BJ (cell line): ENCODE results near the gene VTN. TPM values are rescaled to one million over a fixed set of nuclear protein-coding genes. Genes with fewer than 3 reads are reported as not detected.
"Not testable (repeated sequence)": the region's sequence is repeated elsewhere in the genome, so short reads cannot be mapped to it uniquely, and the experiment has no call there.

Source experiments
- CTCF ChIA-PET: fragments of 350-600 bp; formaldehyde crosslinking; extraction: SDS; loops from one replicate; lab custom pipeline; 2021; ENCODE audit warnings: antibody characterized with exemption, inconsistent platforms; lab: Yijun Ruan, JAX
- POLR2A ChIA-PET: fragments of 300-600 bp; sonication (Branson Sonifier 250); formaldehyde crosslinking; extraction: SDS; loops from one replicate; lab custom pipeline; 2021; ENCODE audit warnings: antibody characterized with exemption; lab: Charles Lee
- DNase-seq: peaks from one replicate; pipeline ENCODE4 v3.0.0-alpha.2; 2011; ENCODE audit warnings: low read depth
- H3K27me3 ChIP-seq: 2 replicates; pipeline ENCODE4 v1.6.0; 2011; ENCODE audit warnings: low read length; ENCODE audit not compliant: control insufficient read depth, insufficient read depth
- H3K36me3 ChIP-seq: 2 replicates; pipeline ENCODE4 v1.5.1; 2011; ENCODE audit warnings: low read length; ENCODE audit not compliant: control insufficient read depth, insufficient read depth
- H3K4me3 ChIP-seq: 2 replicates; pipeline ENCODE4 v1.5.1; 2011; ENCODE audit warnings: low read depth, mild to moderate bottlenecking, control low read depth, low read length
- polyA plus RNA-seq: library from polyadenylated mRNA; depleted of rRNA; stranded (reverse); fragments of >200 nt; gene quantifications from 2 replicates; pipeline ENCODE4 v1.2.3, GENCODE V29; 2011
- TF ChIP-seq, protein P1 (sequence below): IDR thresholded peaks from 2 replicates; pipeline ENCODE4 v1.5.1; 2011; ENCODE audit warnings: low read depth, mild to moderate bottlenecking, control low read depth, inconsistent platforms, low read length, moderate library complexity; ENCODE audit not compliant: insufficient read depth

VTN gene
- polyA plus RNA-seq, 1 experiment = 4.2 TPM

DNA sequence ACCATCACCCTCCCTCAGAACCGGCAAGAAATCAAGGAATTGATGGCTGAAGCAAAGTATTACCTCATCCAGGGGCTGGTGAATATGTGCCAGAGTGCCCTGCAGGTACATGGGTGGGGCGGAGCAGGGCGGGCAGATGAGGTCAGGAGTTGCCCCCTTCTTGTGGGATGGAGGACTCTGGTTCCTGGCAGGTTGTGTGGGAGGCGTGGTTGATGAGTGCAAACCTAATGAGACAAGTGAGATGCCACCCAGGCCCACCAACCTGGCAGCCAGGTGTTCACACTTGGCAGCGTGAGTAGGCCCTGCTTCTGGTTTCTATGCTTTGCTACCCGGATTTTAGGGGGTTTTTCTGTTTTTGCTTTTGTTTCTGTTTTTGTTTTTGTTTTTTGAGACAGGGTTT, 29.7 kb downstream of the VTN start:
- no peaks in the 10 kb centered on the region for H3K27me3 ChIP-seq
- ChIA-PET CTCF (interaction anchor here (0.9 kb wide), 1 partner anchor 448 kb away, joined by 3 read pairs; no protein-coding TSS in a partner anchor), POLR2A (no interaction called here)
- DNase-seq = no peak
- TF ChIP-seq, protein P1, sequence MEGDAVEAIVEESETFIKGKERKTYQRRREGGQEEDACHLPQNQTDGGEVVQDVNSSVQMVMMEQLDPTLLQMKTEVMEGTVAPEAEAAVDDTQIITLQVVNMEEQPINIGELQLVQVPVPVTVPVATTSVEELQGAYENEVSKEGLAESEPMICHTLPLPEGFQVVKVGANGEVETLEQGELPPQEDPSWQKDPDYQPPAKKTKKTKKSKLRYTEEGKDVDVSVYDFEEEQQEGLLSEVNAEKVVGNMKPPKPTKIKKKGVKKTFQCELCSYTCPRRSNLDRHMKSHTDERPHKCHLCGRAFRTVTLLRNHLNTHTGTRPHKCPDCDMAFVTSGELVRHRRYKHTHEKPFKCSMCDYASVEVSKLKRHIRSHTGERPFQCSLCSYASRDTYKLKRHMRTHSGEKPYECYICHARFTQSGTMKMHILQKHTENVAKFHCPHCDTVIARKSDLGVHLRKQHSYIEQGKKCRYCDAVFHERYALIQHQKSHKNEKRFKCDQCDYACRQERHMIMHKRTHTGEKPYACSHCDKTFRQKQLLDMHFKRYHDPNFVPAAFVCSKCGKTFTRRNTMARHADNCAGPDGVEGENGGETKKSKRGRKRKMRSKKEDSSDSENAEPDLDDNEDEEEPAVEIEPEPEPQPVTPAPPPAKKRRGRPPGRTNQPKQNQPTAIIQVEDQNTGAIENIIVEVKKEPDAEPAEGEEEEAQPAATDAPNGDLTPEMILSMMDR = no peak
- H3K4me3 ChIP-seq = no peak overlapping the region
- peaks cover 45% of the 10 kb centered on the region for H3K36me3 ChIP-seq

DNA sequence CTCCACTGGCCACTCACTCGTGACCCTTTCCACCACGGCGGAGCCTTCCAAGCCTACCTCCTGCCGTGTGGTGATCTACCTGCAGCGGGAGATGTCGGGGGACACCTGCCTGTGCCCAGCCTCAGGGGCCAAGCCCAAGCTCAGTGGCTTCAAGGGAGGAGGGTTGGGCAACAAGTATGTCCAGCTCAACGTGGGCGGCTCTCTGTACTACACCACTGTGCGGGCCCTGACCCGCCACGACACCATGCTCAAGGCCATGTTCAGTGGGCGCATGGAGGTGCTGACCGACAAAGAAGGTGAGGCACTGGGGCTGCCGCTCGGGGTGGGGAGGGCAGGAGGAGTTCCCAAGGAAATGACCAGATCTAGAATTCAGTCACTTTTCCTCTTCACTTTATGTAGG, 30.7 kb downstream of the VTN start:
- TF ChIP-seq, protein P1 = no peak
- H3K27me3 ChIP-seq = no peaks in the 10 kb centered on the region
- H3K36me3 ChIP-seq = peaks cover 40% of the 10 kb centered on the region
- no peak overlapping the region for H3K4me3 ChIP-seq
- POLR2A ChIA-PET = interaction anchor here (0.8 kb wide), 1 partner anchor 8 kb away, joined by 8 read pairs; no protein-coding TSS in a partner anchor
- no peak for DNase-seq
- CTCF ChIA-PET = no interaction called here

DNA sequence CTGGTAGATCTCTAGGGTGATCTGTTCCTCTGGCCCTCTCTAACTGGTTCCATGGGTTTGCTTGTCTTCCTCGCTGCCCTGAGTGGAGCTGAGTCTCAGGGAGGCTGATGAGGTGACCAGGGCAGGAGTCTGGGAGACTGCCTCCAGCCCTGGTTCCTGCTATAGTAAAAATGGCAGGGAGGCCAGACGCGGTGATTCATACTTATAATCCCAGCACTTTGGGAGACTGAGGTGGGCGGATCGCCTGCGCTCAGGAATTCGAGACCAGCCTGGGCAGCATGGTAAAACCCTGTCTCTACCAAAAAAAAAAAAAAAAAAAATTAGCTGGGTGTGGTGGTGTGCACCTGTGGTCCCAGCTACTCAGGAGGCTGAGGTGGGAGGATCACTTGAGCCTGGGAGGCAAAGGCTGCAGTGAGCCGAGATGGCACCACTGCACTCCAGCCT, 31.3 kb downstream of the VTN start:
- H3K4me3 ChIP-seq, DNase-seq, H3K27me3 ChIP-seq: not testable (repeated sequence)
- CTCF ChIA-PET = interaction anchor here (0.8 to 2.1 kb wide), 2 partner anchors 8 to 87 kb away, joined by 3 to 13 read pairs; no protein-coding TSS in a partner anchor
- H3K36me3 ChIP-seq = peaks cover 34% of the 10 kb centered on the region
- POLR2A ChIA-PET = interaction anchor here (0.8 kb wide), 1 partner anchor 9 kb away, joined by 8 read pairs; no protein-coding TSS in a partner anchor

DNA sequence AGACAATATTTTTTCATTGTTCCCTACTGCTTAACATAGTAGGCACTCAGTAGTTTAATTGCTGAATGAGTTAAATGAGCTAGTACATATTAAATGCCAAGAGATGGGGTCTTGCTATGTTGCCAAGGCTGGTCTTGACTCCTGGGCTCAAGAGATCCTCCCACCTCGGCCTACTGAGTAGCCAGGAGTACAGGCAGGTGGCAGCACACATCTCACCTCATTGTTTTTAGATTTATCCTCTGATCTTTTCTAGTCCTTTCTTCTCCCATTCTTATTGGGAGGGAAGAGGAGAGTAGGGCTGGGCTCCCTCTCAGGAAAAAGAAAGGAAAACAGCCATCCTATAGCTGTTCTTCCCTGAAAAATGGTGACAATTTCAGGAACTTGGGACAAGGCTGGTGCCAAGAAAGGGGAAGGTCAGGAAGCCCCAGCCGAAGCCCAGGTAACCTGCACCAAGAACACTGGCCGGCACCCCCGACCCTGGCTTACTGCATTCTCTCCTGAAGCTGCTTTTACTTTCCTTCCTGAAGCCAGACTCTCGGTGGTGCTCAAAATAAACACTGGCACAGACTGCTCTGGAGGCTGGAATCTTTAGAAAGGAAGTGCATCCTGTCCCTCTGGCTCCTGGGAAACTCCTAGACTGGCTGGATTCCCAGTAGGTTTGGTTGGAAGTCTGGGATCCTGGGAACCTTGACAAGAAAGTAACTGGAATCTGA, 31.9 kb downstream of the VTN start:
- CTCF ChIA-PET = interaction anchor here (0.8 to 2.1 kb wide), 2 partner anchors 9 to 87 kb away, joined by 3 to 13 read pairs; no protein-coding TSS in a partner anchor
- POLR2A ChIA-PET = interaction anchor here (1.4 kb wide), 1 partner anchor 9 kb away, joined by 4 read pairs; no protein-coding TSS in a partner anchor
- Histone ChIP-seq H3K27me3 (no peaks in the 10 kb centered on the region), H3K4me3 (no peak overlapping the region), H3K36me3 (peaks cover 31% of the 10 kb centered on the region)
- DNase-seq = no peak
- TF ChIP-seq, protein P1 = no peak

DNA sequence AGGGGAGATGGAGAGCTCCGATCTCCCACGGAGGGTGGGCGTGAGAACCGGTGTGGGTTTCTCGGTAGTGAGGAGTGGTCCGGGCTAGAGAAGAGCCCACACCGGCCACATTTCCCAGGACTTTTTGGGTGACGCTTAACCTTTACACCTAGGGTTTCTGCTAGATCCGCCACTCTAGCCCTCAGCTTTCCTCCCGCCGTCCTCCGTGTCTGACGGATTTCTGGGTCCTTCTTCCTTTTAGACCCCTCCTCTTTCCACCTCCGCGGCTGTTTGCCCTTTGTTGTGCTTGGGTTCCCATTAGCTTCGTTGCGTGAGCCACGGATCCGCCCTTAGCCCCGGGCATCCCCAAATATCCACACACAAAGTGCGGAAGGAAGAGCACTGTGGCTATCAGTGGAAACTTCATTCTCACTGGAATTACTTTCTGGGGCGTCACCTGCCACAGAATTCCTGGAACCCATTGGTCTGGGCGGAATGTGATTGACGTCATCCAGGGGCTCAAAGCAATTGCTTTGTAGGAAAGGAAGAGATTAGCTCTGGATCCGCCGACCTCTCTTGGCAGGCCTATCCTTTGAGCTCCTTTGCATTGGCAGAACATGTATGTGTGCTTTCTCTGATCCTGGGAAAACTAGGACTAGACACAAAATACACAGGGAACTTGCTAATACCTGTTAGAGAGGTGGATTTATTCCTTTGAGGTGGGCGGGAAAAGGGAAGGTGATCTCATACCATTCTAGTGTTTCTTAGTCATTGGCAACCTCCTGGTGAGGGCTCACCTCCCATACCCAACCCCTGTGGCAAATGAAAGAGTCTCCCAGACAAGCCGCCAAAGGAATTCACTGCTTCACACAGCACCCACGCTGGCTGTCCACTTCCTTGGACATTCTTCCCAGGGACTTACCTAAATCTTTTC, 33.9 kb downstream of the VTN start:
- TF ChIP-seq, protein P1 = no peak
- POLR2A ChIA-PET = interaction anchor here (0.5 to 2.5 kb wide), 9 partner anchors 9 to 448 kb away, joined by 3 to 11 read pairs (median 5); partner anchors contain the start of gene POLDIP2
- peak; percentile 60 for DNase-seq
- Histone ChIP-seq H3K4me3 (peak overlapping the region; percentile 94), H3K27me3 (no peaks in the 10 kb centered on the region), H3K36me3 (peaks cover 20% of the 10 kb centered on the region)
- CTCF ChIA-PET = interaction anchor here (1.0 to 3.0 kb wide), 8 partner anchors 10 to 531 kb away, joined by 3 to 12 read pairs (median 5); no protein-coding TSS in a partner anchor
